HG02798 (cell line): Measurements from ENCODE around the gene RRH.
"Not testable (repeated sequence)": the region's sequence is repeated elsewhere in the genome, so short reads cannot be mapped to it uniquely, and the experiment has no call there.

Source experiments
- ATAC-seq: cut with Tn5 transposase; IDR thresholded peaks from one replicate; pipeline ENCODE4 v1.9.1; 2021; ENCODE audit warnings: mild to moderate bottlenecking; ENCODE audit not compliant: unreplicated experiment, poor library complexity

RRH gene, protein sequence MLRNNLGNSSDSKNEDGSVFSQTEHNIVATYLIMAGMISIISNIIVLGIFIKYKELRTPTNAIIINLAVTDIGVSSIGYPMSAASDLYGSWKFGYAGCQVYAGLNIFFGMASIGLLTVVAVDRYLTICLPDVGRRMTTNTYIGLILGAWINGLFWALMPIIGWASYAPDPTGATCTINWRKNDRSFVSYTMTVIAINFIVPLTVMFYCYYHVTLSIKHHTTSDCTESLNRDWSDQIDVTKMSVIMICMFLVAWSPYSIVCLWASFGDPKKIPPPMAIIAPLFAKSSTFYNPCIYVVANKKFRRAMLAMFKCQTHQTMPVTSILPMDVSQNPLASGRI

DNA sequence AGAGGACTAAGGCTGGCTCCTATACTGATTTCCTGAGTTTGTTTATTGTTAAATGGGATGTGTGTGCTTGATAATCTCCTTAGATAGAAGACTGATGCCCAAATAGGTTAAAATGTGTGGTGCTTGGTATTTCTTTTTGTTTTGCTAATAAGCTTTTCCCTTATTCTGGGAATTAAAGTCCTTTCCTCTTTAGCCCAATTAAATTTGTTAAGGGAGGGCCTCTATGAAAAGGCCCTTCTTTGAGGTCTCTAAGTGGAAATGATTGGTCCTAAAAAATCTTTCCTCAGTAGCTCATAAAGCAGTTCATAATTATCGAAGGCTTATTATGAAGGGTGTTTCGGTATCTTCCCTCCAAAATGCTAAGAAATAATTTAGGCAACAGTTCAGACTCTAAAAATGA, at the start of gene RRH:
TSS of gene RRH (plus strand) at position 301 of the 400 bp plus-strand sequence. CDS start at position 357, 56 bp downstream.
- ATAC-seq = no peak

GRCh38 chr4:109782092-109782491, 45.7 kb upstream of the RRH start:
- ATAC-seq = not testable (repeated sequence)

DNA sequence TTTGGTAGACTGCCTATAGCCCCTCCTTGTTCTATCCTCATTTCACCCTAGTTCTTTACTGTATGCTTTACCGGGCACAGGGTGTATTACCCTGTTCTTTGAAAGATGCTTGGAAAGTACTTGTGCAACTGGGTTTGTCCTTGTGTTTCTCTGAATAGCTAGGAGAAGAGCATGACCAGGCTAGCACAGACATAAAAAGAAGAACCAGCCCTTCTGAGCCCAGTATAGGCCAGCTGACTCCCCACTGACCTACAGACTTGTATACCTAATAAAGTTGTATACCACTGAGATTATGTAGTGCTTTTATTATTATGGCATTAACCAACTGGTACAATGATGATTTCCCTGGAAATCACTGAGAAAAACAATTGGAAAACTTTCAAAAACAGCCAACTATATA, 40.9 kb upstream of the RRH start:
- ATAC-seq = no peak

- no peak for ATAC-seq
Observed at GRCh38 chr4:109787807-109788206, 40.0 kb upstream of the RRH start.

GRCh38 chr4:109795059-109795458, 32.7 kb upstream of the RRH start:
- no peak for ATAC-seq

DNA sequence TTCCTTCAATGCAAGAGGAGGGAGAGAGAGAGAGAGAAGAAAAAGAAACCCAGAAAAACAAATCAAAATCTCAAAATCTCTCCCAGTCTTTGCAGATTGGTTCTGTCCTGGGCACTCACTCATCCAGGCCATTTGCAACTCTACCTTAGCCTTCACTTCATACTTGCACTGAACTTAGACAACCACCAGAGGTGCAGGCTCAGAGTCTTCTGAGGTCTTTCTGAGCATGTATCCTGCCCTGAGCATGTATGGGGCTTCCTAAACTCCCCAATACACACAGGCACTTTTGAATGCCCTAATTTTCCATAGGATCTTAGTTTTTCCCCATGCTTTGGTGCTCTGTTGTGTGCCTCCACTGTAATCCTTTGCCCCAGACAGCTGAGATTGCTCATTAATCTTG, 28.9 kb upstream of the RRH start:
- ATAC-seq = peak; percentile 46

DNA sequence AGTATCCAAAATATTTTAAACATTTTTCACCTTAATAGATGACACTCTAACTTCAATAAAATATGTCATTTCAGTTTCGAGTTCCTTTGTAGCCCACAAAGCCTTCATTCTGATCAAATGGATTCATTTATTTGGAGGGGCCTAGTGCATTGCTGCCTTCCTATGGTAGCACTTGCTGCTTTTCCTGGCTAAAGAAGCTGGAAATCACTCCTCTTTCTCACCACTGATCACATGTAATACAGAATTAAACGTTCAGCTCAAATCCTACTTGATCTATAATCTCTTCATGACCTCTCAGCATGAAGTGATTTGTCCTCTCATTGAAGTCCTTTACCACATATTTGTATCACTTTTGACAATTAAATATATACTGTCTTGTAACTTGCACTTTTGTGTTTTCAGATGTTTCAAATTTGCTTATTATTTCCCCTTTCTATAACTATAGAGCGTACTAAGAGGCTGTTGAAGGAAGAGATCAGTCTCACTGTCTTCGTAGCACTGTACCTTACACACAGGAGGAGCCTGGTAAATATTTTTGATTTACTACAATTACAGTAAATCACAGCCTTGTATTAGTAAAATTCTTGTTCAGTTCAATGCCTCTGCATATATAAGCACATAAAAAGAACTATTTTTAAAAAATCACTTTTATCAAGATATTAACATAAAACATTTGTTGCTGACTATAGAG, 26.5 kb upstream of the RRH start:
- ATAC-seq = no peak

DNA sequence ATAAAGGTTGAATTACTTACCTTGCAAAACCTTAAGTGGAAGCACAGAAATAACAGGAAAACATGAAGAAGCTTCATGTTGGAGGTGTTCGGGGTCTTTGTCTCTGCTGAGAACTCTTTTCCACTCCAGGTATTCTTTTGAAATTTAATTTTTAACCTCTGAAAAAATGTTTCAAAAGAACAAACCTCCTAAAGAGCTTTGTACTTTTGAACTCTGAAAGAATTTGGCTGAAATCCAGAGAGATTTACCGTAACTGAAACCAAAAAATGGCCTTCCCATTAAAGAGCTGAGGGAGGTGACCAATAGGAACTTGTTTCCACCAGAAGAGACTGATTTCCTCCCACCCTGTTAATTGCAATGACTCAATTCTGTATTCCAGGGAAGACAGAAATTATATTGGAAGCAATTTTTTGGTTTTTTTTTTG, 25.9 kb upstream of the RRH start, which contains the start of gene CFI:
TSS of gene CFI (minus strand) at position 105 of the 425 bp plus-strand sequence. CDS start at position 77, 28 bp downstream.
- ATAC-seq = no peak

- ATAC-seq = peak; percentile 65
Observed at GRCh38 chr4:109803924-109804571, 23.7 kb upstream of the RRH start.

GRCh38 chr4:109809655-109810054, 18.1 kb upstream of the RRH start:
- ATAC-seq = no peak

- no peak for ATAC-seq
Observed at GRCh38 chr4:109810552-109811387, 17.0 kb upstream of the RRH start.

DNA sequence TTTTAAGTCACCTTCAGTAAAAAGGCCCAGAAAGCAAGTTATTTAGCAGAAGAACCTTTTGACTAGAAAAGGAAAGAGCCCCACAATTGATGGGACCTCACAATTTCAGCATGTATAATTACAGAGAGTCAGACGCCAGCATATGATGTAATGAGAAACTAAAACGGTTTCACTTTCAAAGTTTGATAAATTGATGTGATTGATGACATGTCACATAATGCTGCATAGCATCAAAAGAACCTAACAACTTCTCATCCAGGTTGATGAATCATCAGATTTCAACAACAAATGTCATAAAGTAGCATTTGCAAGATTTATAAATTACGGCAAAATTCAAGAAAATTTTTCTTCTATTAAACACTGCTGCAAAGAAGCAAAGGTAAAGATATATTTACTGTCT, 16.1 kb upstream of the RRH start:
- ATAC-seq = no peak

DNA sequence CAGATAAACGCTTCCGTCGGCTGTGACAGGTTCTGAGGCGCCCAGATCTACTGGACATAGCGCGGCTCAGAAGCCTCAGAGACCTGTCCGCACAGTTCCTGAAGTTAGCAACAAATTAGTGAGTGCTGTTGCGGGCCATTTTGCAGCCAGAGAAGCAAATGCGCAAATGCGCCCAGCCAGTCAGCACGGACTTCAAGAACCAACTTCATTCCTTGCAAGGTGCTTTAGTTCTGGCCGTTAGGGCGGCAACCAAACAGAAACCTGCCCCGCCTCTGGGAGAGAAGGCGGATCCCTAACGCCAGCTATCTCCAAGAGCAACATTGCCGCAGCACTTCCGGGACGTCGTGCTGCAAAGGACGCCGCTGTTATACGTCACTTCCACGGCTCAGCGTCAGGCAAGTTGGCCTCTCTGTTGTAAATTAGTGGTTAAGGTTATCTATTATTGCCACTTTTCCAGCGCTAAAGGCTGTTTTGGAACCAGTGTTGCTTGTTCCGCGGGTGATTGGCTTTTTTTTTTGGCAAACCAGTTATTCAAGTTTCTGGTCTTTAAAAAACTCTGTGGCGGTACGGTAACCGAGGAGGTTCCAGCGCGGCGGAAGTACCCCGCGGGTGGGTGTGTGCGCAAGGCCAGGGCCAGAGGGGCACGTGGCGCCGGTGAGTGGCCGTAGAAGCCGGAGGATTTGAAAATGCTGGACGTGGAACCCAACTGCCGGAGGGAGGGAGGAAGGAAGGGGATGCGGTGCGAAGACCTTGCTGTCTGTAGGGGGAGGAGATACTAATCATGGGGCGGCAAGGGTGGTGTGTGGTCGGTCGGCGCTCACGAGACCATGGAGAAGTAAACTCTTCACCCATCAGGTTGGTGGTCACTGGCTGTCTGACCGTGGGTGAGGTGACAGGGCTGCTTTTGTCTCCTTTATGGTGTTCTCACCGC, 12.4 kb upstream of the RRH start, which contains the start of gene GAR1:
TSS of gene GAR1 (plus strand) at position 612 of the 931 bp plus-strand sequence. CDS start 403 bp downstream, outside the sequence.
- ATAC-seq = peak; percentile 100

GRCh38 chr4:109816082-109816442, 11.7 kb upstream of the RRH start:
- ATAC-seq = no peak

- ATAC-seq = no peak
Observed at GRCh38 chr4:109816894-109817293, 10.9 kb upstream of the RRH start.

DNA sequence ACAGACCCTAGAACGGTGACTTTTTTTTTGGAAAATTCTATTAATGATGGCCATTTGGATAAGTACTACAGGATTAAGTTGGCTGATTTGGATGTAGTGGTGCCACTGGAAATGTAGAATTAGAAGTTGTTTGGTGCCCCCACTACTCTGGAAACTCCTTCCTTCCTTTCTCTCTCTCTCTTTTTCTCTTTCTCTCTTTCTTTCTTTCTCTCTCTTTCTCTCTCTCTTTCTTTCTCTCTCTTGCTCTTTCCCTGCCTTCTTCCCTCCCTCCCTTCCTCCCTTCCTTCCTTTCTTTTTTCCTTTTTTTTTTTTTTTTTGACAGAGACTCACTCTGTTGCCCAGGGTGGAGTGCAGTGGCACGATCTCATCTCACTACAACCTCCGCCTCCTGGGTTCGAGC, 9.5 kb upstream of the RRH start:
- no peak for ATAC-seq

DNA sequence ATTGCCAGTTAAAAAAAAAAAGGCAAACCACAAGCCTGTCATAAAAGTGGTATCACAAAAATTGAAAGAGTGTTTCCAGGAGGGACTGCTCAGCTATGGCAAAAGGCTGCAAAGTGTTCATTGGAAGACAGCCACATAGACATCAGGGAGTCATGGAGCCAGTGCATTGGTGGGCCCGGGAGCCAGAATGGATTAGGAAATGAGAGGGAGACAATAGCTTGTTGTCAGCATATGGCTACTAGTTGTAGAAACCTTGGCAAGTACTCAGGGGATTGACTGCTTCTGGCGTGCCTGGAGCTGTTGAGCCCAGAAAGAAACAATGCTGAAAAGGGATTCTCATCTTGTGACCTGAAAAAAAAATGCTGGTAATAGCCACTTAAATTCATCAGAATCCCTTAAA, 7.2 kb upstream of the RRH start:
- ATAC-seq = no peak

DNA sequence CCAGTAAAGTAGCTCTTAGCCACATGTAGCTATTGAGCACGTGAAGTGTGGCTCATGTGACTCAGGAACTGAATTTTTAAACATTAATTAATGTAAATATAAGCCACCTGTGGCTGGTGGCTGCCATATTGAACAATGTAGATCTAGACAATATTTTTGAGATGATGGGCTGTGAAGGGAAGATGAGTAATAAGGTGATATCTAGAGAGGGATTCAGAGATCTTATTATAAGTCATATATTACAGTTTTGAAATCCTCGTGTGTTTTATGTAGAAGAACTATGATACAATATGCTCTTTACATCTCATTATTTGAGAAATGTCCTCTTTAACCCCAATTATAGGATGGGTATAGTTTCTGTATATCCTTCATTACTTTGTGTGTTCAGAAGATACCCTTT, 6.6 kb upstream of the RRH start:
- no peak for ATAC-seq

- peak; percentile 70 for ATAC-seq
Observed at GRCh38 chr4:109826719-109827118, 1.1 kb upstream of the RRH start.
